ENCODE data around the gene MX2. TPM values are rescaled to one million over a fixed set of nuclear protein-coding genes. Genes with fewer than 3 reads are reported as not detected.
A peak's percentile ranks its signal among the peaks of the same experiment; 100 is the strongest.

Gene MX2
- polyA plus RNA-seq, 4 donors, result 0.78 to 2.1 (median 1.6) TPM

DNA sequence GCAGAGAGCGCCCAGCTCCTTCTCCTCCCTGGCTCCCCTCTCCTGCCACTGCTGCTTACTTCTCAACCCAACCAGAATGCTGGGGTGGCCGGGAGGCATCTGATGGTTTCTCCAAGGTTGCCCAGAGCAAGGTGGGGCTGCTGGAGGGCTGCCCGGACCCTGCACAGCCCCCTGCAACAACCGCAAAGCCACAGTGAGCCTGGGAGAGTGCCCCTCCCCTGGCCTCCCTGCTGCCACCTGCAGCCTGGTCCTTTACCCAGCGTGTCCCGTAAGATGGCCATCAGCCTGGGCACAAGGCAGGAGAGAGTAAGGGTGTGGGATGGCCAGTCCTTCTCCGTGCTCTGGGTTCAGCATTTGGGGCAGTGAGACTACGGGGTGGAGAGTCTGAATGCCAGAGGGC, 17.0 kb downstream of the MX2 start:
- DNase-seq (ENCODE audit: low read depth in 4 of 4, low spot score in 3 of 4), result no peak

GRCh38 chr21:41379901-41380300, 18.1 kb downstream of the MX2 start:
- DNase-seq (ENCODE audit: low read depth in 4 of 4, low spot score in 3 of 4), result no peak

DNA sequence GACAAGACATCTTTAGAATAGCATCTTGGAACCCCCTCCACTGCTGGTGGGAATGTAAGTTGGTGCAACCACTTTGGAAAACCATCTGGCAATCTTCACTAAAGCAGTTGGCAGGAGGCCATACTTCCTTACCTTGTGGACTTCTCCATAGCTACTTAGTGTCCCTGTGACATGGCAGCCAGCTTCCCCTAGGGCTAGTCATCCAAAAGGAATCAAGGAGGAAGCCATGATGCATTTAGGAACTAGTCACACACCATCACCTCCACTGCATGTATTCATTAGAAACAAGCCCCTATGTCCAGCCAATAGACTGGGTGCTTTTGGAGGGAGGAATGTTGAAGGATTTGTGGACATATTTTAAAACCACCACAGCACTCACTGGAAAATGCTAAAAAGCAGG, 19.9 kb downstream of the MX2 start:
- DNase-seq (ENCODE audit: low read depth in 4 of 4, low spot score in 3 of 4), result no peak

- DNase-seq (ENCODE audit: low read depth in 4 of 4, low spot score in 3 of 4), result no peak
Observed at GRCh38 chr21:41387042-41387819, 25.4 kb downstream of the MX2 start.

DNA sequence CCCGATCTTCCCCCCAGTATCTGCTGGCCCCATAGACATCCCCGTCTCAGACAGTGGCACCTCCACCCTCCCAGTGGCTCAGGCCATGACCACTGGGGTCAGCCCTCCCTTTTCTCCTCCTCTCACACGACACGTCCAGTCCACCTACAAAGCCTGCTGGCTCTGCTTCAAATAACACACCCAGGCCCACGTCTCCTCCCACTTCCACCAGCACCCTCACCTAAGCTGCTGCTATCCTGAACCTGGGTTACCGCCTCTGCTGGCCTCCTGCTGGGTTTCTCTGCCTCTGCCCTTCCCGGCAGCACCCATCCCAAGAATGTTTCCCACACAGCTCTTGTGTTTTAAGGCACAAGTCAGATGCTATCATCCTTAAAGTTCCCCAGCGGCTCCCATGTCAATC, 26.0 kb downstream of the MX2 start:
- no peak for DNase-seq (ENCODE audit: low read depth in 4 of 4, low spot score in 3 of 4)

DNA sequence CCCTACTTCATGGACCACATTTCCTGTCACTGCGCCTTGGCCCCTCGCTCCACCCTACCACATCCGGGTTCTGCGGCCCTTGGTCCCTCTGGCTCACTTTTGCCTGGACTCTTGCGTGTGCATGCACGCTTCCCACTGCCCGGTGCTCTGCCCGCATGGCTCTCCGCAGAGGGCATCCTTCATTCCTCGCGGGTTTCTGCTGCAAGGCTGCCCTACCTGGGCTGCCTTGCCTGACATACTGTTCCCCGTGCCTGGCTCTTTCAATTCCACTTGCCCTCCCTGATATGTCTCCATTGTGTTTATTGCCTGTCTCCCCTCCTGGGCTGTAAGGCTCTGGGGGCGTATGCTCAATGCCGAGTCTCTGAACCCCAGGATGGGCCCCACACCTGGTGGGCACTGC, 26.4 kb downstream of the MX2 start:
- DNase-seq (ENCODE audit: low read depth in 4 of 4, low spot score in 3 of 4), result no peak

DNA sequence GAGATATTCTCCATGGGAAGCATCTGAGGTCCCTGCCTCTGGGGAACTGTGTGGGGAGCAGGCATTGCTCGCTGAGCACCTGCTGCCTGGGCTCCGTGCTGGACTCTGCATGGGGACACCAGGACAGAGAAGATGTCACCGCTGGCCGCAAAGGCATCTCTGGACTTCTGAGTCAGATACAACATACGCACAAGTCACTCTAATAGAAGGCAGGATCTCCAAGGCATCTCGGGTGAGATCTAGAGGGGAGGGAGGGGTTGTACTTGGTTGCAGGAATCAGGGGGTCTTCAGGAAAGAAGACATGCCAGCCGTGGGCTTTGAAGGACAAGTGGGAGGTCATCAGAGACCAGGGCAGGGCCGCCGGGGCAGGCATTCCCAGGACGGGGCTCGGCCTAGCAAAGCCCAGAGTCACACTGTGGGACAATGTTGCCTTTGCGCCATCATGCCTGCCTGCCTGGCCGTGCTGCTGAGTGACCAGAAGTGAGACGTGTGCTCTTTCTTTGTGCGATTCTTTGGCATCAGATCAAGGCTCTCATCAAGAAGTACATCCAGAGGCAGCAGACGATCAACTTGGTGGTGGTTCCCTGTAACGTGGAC, 28.3 kb downstream of the MX2 start:
- DNase-seq (ENCODE audit: low read depth in 4 of 4, low spot score in 3 of 4), result no peak

DNA sequence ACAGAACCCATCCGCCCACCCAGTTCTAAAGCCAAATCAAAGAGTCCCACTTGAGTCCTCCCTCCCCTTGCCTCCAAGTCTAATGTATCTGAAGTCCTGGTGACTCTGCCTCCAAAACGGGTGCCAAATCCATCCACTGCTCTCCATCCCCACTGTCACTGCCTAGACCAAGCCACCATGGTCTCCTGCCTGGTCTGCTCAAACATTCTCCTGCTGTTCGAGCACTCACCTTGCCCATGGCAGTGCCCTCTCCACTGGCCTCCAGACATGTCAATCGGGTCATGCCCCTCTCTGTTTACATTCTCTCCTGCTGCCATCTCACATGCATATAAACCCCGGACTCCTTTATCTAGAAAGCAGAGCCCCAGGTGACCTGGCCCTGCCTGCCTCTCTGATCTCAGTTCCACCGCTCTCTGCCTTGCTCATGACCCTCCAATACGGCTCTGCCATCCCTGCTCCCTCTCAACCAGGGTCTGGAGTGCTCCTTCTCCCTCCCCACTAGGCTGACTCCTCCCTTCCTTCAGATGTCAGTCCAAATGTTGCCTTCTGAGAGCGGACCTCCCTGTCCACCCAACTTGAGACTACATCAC, 32.1 kb downstream of the MX2 start:
- no peak for DNase-seq (ENCODE audit: low read depth in 4 of 4, low spot score in 3 of 4)

- DNase-seq (ENCODE audit: low read depth in 4 of 4, low spot score in 3 of 4), result peak in 1 of 4 donors; percentile 9
Observed at GRCh38 chr21:41396558-41397075, 34.8 kb downstream of the MX2 start.

DNA sequence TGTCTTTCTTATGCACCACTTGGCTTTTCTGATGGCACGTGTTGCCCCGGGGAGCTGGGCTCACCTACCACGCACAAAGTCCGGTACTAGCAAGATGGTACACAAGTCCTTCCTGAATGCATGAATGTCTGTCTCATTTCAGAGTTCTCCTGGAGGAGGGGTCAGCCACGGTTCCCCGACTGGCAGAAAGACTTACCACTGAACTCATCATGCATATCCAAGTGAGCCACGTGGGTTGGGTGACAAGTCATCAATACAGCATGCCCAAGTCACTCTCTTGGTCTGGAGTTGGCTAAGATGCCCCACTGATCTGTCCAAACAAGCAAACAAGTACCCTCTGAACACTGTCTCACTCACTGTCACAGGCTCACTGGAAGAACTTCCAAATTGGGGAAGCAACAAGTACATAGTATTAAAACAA, 35.7 kb downstream of the MX2 start:
- no peak for DNase-seq (ENCODE audit: low read depth in 4 of 4, low spot score in 3 of 4)

DNA sequence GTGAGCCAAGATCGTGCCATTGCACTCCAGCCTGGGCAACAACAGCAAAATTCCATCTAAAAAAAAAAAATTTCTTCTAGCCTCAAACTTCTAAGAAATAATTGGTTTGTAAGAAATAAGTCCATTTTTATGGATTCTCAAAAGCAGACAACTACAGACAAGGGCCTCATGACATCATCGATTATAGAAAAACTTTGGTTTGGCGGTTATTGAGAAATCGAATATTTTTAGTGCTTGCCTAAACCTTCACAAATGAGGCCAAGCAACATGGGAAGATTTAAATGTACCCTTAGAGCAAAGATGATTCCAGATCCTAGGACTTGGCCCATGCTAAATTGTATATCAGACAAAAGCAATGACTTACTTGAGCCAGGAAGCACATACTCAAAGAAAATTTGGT, 36.4 kb downstream of the MX2 start:
- no peak for DNase-seq (ENCODE audit: low read depth in 4 of 4, low spot score in 3 of 4)

DNA sequence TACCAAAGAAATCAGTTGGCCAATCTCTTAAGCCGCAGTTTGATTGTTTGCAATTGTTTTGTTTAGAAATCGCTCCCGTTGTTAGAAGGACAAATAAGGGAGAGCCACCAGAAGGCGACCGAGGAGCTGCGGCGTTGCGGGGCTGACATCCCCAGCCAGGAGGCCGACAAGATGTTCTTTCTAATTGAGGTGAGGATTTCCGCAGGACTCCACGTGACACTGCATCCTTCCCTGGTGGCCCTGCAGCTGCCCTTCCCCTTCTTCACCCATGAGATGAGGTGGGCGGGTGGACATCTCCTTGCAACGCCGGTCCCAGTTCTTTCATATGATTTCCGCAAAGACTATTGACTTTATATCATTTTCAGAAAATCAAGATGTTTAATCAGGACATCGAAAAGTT, 37.0 kb downstream of the MX2 start:
- DNase-seq (ENCODE audit: low read depth in 4 of 4, low spot score in 3 of 4), result no peak

- DNase-seq (ENCODE audit: low read depth in 4 of 4, low spot score in 3 of 4), result no peak
Observed at GRCh38 chr21:41399246-41399800, 37.5 kb downstream of the MX2 start.

DNA sequence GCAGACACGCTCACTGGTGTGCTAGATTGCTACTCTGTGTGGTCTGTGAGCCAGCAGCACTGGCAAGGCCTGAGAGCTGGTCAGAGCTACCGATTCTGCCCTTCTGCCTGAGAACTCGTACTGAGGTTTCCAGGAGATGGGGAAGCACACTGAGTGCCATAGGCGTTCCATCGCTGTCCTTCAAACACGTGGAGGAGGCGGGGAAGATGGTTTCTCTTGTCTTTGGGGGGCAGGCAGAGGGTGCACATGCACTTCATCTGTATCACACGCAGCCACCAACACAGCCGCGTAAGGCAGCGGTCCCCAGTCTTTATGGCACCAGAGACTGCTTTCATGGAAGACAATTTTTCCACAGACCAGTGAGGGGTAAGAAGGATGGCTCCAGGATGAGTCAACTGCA, 40.4 kb downstream of the MX2 start:
- no peak for DNase-seq (ENCODE audit: low read depth in 4 of 4, low spot score in 3 of 4)

GRCh38 chr21:41402796-41403195, 41.0 kb downstream of the MX2 start:
- DNase-seq (ENCODE audit: low read depth in 4 of 4, low spot score in 3 of 4), result no peak

DNA sequence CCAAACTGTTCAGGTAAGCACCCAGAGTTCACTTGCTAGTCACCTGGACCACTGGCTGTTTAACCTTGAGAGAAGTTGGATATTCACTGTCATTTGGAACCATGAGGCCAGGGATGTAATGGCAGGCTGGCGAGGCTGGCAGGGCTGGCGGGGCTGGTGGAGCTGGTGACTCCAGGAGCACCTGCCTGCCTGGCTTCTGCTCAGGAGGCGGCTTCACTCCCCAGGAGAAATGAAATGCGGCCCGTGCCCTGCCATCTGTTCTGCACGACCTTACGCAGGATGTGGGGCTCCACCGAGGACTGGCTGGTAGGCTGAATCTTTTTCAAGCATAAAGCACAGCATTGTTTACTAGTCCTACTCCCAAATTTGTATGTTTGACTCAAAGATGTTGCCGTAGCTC, 41.5 kb downstream of the MX2 start:
- no peak for DNase-seq (ENCODE audit: low read depth in 4 of 4, low spot score in 3 of 4)

- no peak for DNase-seq (ENCODE audit: low read depth in 4 of 4, low spot score in 3 of 4)
Observed at GRCh38 chr21:41403966-41404365, 42.1 kb downstream of the MX2 start.

DNA sequence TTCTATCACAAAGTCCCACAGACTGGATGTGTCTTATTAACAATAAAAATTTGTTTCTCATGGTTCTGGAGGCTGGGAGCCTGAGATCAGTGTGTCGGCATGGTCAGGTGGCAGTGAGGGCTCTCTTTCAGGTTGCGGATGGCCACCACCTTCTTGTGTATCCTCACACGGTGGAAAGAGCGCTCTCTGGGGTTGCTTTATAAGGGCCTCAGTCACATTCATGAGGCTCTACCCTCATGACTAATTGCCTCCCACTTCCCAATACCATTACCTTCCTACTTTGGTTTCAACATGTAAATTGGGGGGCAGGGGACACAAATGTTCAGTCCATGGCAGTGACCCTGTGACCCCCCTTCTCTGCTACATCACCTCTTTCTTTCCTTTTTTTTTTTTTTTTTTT, 43.5 kb downstream of the MX2 start:
- no peak for DNase-seq (ENCODE audit: low read depth in 4 of 4, low spot score in 3 of 4)

DNA sequence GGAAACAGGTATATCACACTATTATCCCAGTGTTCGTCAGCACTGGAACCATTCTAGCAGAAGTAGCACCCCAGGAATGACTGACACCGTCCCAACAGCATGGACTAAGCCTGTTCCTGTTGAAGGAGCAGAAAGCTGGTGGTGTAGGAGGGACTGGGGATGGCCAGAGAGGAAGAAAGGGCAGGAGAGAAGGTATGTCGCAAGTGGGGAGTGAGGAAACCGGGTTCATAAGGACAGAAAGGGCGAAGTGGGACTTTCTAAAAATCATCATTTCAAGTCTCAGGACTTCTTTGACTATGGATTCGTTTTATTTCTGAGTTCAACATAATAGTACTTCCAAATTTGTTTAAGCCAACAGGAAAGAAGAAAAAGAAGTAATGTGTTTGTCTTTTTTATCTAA, 44.5 kb downstream of the MX2 start:
- no peak for DNase-seq (ENCODE audit: low read depth in 4 of 4, low spot score in 3 of 4)

DNA sequence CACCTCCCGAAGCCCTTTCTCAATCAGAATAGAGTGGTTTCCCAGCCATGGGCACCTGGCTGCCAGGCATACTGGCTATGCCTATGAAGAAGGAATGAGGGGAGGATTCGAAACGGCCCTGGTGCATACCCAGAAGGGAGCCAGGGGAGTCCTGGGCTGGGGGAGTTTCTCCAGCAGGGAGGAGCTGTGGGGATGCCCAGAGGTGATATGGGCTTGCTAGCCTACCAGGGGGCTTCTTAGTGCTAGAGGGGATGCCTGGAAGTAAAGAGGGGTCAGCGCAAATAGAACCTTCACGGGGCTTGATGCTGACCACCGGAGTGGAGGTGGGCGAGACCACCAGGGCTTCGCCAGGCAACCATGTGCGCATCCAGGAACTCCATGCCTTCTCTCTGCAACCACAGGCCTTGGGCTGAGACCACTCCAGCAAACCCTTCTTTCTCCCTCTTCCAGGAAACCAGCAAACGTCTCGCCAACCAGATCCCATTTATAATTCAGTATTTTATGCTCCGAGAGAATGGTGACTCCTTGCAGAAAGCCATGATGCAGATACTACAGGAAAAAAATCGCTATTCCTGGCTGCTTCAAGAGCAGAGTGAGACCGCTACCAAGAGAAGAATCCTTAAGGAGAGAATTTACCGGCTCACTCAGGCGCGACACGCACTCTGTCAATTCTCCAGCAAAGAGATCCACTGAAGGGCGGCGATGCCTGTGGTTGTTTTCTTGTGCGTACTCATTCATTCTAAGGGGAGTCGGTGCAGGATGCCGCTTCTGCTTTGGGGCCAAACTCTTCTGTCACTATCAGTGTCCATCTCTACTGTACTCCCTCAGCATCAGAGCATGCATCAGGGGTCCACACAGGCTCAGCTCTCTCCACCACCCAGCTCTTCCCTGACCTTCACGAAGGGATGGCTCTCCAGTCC, 46.0 kb downstream of the MX2 start:
- no peak for DNase-seq (ENCODE audit: low read depth in 4 of 4, low spot score in 3 of 4)

DNA sequence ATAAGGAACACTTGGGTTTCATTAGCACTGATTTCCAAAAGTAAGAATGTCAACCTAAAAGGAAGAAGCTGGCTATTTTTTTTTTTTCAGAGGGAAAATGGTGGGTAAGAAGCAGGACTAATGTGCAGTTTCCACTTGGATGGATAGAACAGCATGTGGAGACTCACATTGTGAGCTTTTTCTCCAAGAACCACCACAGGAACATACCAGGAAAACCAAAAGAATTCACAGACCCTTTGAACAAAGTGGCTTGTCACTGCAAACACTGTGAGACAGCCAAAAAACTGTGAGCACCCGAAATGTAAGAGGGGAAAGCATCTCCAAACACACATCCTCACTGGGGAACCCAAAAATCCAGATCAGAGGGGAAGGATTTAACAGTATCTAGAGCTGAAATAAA, 48.5 kb downstream of the MX2 start:
- no peak for DNase-seq (ENCODE audit: low read depth in 4 of 4, low spot score in 3 of 4)
